Panc1 (cell line): ENCODE measurements around the gene STS.

ENCODE experiments used
- POLR2AphosphoS5 ChIP-seq: IDR thresholded peaks from 2 replicates; pipeline ENCODE4 v1.6.1; 2012; ENCODE audit warnings: mild to moderate bottlenecking, low read depth, low read length, moderate library complexity
- TCF7L2 ChIP-seq: IDR thresholded peaks from 2 replicates; pipeline ENCODE4 v1.6.1; 2011; ENCODE audit warnings: mild to moderate bottlenecking, low read depth, low read length, inconsistent platforms
- TF ChIP-seq, protein P1 (sequence below), 2 experiments: IDR thresholded peaks; 2 replicates each; pipeline ENCODE4 v1.6.1; 2011 to 2012; ENCODE audit warnings: low read depth in 2 of 2, control low read depth in 1 of 2, low read length in 1 of 2, mild to moderate bottlenecking in 1 of 2, moderate library complexity in 1 of 2; ENCODE audit not compliant: insufficient read depth in 1 of 2
- TF ChIP-seq, protein P2 (sequence below): fragments of 450-650 bp; IDR thresholded peaks from 2 replicates; pipeline ENCODE4 v1.5.1; 2017; ENCODE audit warnings: mild to moderate bottlenecking

DNA sequence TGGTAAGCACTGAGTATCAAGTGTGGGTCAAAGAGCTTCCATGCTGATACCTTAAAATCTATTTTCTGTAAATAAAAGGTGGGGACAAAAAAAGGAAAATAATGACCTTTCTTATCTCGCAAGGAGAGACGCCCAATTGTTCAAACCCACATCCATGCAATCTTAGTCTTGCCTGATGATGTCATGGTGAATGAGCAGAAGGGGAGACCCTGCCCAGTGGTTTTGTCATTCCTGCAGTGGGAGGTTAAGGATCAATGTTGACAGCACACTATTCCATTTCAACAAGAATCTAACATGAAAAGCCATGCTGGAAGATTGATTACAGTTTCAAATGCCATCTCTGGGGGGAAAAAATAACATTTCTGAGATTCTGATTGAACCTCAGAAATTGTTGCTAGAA is 41.2 kb downstream of the STS start:
- TF ChIP-seq, protein P1, sequence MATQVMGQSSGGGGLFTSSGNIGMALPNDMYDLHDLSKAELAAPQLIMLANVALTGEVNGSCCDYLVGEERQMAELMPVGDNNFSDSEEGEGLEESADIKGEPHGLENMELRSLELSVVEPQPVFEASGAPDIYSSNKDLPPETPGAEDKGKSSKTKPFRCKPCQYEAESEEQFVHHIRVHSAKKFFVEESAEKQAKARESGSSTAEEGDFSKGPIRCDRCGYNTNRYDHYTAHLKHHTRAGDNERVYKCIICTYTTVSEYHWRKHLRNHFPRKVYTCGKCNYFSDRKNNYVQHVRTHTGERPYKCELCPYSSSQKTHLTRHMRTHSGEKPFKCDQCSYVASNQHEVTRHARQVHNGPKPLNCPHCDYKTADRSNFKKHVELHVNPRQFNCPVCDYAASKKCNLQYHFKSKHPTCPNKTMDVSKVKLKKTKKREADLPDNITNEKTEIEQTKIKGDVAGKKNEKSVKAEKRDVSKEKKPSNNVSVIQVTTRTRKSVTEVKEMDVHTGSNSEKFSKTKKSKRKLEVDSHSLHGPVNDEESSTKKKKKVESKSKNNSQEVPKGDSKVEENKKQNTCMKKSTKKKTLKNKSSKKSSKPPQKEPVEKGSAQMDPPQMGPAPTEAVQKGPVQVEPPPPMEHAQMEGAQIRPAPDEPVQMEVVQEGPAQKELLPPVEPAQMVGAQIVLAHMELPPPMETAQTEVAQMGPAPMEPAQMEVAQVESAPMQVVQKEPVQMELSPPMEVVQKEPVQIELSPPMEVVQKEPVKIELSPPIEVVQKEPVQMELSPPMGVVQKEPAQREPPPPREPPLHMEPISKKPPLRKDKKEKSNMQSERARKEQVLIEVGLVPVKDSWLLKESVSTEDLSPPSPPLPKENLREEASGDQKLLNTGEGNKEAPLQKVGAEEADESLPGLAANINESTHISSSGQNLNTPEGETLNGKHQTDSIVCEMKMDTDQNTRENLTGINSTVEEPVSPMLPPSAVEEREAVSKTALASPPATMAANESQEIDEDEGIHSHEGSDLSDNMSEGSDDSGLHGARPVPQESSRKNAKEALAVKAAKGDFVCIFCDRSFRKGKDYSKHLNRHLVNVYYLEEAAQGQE (IDR thresholded peaks at IDR 0.05; ENCODE audit: insufficient read depth in 1 of 2, low read depth in 2 of 2, low read length in 1 of 2) = no peak
- TF ChIP-seq, protein P2, sequence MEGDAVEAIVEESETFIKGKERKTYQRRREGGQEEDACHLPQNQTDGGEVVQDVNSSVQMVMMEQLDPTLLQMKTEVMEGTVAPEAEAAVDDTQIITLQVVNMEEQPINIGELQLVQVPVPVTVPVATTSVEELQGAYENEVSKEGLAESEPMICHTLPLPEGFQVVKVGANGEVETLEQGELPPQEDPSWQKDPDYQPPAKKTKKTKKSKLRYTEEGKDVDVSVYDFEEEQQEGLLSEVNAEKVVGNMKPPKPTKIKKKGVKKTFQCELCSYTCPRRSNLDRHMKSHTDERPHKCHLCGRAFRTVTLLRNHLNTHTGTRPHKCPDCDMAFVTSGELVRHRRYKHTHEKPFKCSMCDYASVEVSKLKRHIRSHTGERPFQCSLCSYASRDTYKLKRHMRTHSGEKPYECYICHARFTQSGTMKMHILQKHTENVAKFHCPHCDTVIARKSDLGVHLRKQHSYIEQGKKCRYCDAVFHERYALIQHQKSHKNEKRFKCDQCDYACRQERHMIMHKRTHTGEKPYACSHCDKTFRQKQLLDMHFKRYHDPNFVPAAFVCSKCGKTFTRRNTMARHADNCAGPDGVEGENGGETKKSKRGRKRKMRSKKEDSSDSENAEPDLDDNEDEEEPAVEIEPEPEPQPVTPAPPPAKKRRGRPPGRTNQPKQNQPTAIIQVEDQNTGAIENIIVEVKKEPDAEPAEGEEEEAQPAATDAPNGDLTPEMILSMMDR = no peak
- no peak for TF ChIP-seq POLR2AphosphoS5
- TF ChIP-seq TCF7L2 = no peak
